ENCODE measurements around the gene PRKCB. TPM values are rescaled to one million over a fixed set of nuclear protein-coding genes. Genes with fewer than 3 reads are reported as not detected.

Gene PRKCB
- total and polyA plus RNA-seq, 2 donors from 2014 or later, result 0.62 to 17.8 TPM

- Histone ChIP-seq H3K4me1 (ENCODE audit: control insufficient read depth in 2 of 3, insufficient read depth in 2 of 3, low read depth in 1 of 3, low read length in 3 of 3) (no peaks in the 10 kb centered on the region), H3K4me3 (ENCODE audit: low read length in 3 of 3) (no peak overlapping the region), H3K9me3 (ENCODE audit: control insufficient read depth in 2 of 3, insufficient read depth in 1 of 3, low read length in 3 of 3) (no peaks in the 10 kb centered on the region), H3K27me3 (ENCODE audit: control insufficient read depth, insufficient read depth, low read length) (no peaks in the 10 kb centered on the region), H3K36me3 (ENCODE audit: control insufficient read depth in 2 of 3, insufficient read depth in 3 of 3, low read length in 3 of 3) (no peaks in the 10 kb centered on the region), H3K27ac (ENCODE audit: low read depth in 2 of 2, low read length in 2 of 2) (no peak overlapping the region), H3K9ac (ENCODE audit: low read length in 3 of 3) (no peak overlapping the region)
- intact Hi-C loops (cut with DNase I), result loop anchor here (10.0 kb wide), 1 partner anchor 239 kb away; no protein-coding TSS in a partner anchor
- no peak for DNase-seq
- TF ChIP-seq CTCF (IDR thresholded peaks at IDR 0.05; ENCODE audit: borderline replicate concordance, extremely low read depth, insufficient read depth), result no peak
- FAIRE-seq, result no peak
These were observed 40.4 kb upstream of the PRKCB start for GRCh38 chr16:23795378-23795777.

- DNase-seq, result no peak
- Histone ChIP-seq H3K9ac (ENCODE audit: low read length in 3 of 3) (no peak overlapping the region), H3K4me1 (ENCODE audit: control insufficient read depth in 2 of 3, insufficient read depth in 2 of 3, low read depth in 1 of 3, low read length in 3 of 3) (no peaks in the 10 kb centered on the region), H3K27me3 (ENCODE audit: control insufficient read depth, insufficient read depth, low read length) (no peaks in the 10 kb centered on the region), H3K4me3 (ENCODE audit: low read length in 3 of 3) (no peak overlapping the region), H3K27ac (ENCODE audit: low read depth in 2 of 2, low read length in 2 of 2) (no peak overlapping the region), H3K9me3 (ENCODE audit: control insufficient read depth in 2 of 3, insufficient read depth in 1 of 3, low read length in 3 of 3) (no peaks in the 10 kb centered on the region), H3K36me3 (ENCODE audit: control insufficient read depth in 2 of 3, insufficient read depth in 3 of 3, low read length in 3 of 3) (no peaks in the 10 kb centered on the region)
- intact Hi-C loops (cut with DNase I), result loop anchor here (10.0 kb wide), 1 partner anchor 238 kb away; no protein-coding TSS in a partner anchor
- FAIRE-seq, result no peak
- no peak for TF ChIP-seq CTCF (IDR thresholded peaks at IDR 0.05; ENCODE audit: borderline replicate concordance, extremely low read depth, insufficient read depth)
These were observed 38.8 kb upstream of the PRKCB start for GRCh38 chr16:23796941-23797340.

GRCh38 chr16:23801378-23801777 is 34.4 kb upstream of the PRKCB start:
- H3K27ac ChIP-seq (ENCODE audit: low read depth in 2 of 2, low read length in 2 of 2), result no peak overlapping the region
- H3K4me3 ChIP-seq (ENCODE audit: low read length in 3 of 3), result no peak overlapping the region
- H3K9ac ChIP-seq (ENCODE audit: low read length in 3 of 3), result no peak overlapping the region
- H3K27me3 ChIP-seq (ENCODE audit: control insufficient read depth, insufficient read depth, low read length), result no peaks in the 10 kb centered on the region
- H3K4me1 ChIP-seq (ENCODE audit: control insufficient read depth in 2 of 3, insufficient read depth in 2 of 3, low read depth in 1 of 3, low read length in 3 of 3), result no peaks in the 10 kb centered on the region
- H3K9me3 ChIP-seq (ENCODE audit: control insufficient read depth in 2 of 3, insufficient read depth in 1 of 3, low read length in 3 of 3), result no peaks in the 10 kb centered on the region
- peak; percentile 79 for TF ChIP-seq CTCF (IDR thresholded peaks at IDR 0.05; ENCODE audit: borderline replicate concordance, extremely low read depth, insufficient read depth)
- no peaks in the 10 kb centered on the region for H3K36me3 ChIP-seq (ENCODE audit: control insufficient read depth in 2 of 3, insufficient read depth in 3 of 3, low read length in 3 of 3)
- intact Hi-C loops (cut with DNase I), result no loop called here
- no peak for FAIRE-seq
- DNase-seq, result peak; percentile 54 to 75 (median 63)

GRCh38 chr16:23802776-23803175 is 33.0 kb upstream of the PRKCB start:
- intact Hi-C loops (cut with DNase I), result no loop called here
- H3K27ac ChIP-seq (ENCODE audit: low read depth in 2 of 2, low read length in 2 of 2), result no peak overlapping the region
- no peak overlapping the region for H3K9ac ChIP-seq (ENCODE audit: low read length in 3 of 3)
- no peaks in the 10 kb centered on the region for H3K36me3 ChIP-seq (ENCODE audit: control insufficient read depth in 2 of 3, insufficient read depth in 3 of 3, low read length in 3 of 3)
- no peak for TF ChIP-seq CTCF (IDR thresholded peaks at IDR 0.05; ENCODE audit: borderline replicate concordance, extremely low read depth, insufficient read depth)
- FAIRE-seq (no peak), DNase-seq (peak in 1 of 5 donors; percentile 39)
- no peak overlapping the region for H3K4me3 ChIP-seq (ENCODE audit: low read length in 3 of 3)
- H3K27me3 ChIP-seq (ENCODE audit: control insufficient read depth, insufficient read depth, low read length), result no peaks in the 10 kb centered on the region
- no peaks in the 10 kb centered on the region for H3K4me1 ChIP-seq (ENCODE audit: control insufficient read depth in 2 of 3, insufficient read depth in 2 of 3, low read depth in 1 of 3, low read length in 3 of 3)
- H3K9me3 ChIP-seq (ENCODE audit: control insufficient read depth in 2 of 3, insufficient read depth in 1 of 3, low read length in 3 of 3), result no peaks in the 10 kb centered on the region

Measured in kidney (tissue), 14 donors.